Activated T-cell treated with anti-CD3 and anti-CD28 coated beads, Interleukin-2, amount 50 U/mL, for 4 hours (primary cell): ENCODE measurements around the gene CLK1. TPM values are rescaled to one million over a fixed set of nuclear protein-coding genes. Genes with fewer than 3 reads are reported as not detected.
"Not testable (repeated sequence)": the region's sequence is repeated elsewhere in the genome, so short reads cannot be mapped to it uniquely, and the experiment has no call there.

Experiments used
- ATAC-seq, 2 donors: fragments of 200-7000 bp; cut with Tn5 transposase; one replicate each; pipeline ENCODE4 v1.10.0; 2021
- DNase-seq: peaks from one replicate; pipeline ENCODE4 v3.0.0-alpha.2; 2020
- H3K27me3 Mint-ChIP-seq: one replicate; pipeline ENCODE4 v1.8.0; 2021; ENCODE audit warnings: low read depth, mixed read lengths
- H3K36me3 Mint-ChIP-seq: one replicate; pipeline ENCODE4 v1.8.0; 2022; ENCODE audit warnings: mixed read lengths; ENCODE audit not compliant: insufficient read depth
- H3K4me1 Mint-ChIP-seq: one replicate; pipeline ENCODE4 v1.8.0; 2021; ENCODE audit warnings: low read depth, mixed read lengths
- H3K4me3 Mint-ChIP-seq: one replicate; pipeline ENCODE4 v1.8.0; 2021; ENCODE audit warnings: mild to moderate bottlenecking, moderate library complexity, mixed read lengths
- H3K9me3 Mint-ChIP-seq: one replicate; pipeline ENCODE4 v1.8.0; 2021; ENCODE audit warnings: mixed read lengths
- total RNA-seq, 3 donors: library from RNA; stranded (reverse); gene quantifications; one replicate each; pipeline ENCODE4 v1.2.1, GENCODE V29; 2021

Gene CLK1
- total RNA-seq = 100 to 1,000 TPM in 2 of 3 donors, 10 to 100 TPM in 1; 90.1 to 113 (median 108) TPM

- peak within 1 kb of the TSS; percentile 94 for H3K4me3 Mint-ChIP-seq
- H3K9me3 Mint-ChIP-seq = no peaks in the 10 kb centered on the region
- peaks cover 40% of the 10 kb centered on the region for H3K4me1 Mint-ChIP-seq
- ATAC-seq (peak; percentile 86 to 87), DNase-seq (peak; percentile 96)
- peaks cover 35% of the 10 kb centered on the region for H3K36me3 Mint-ChIP-seq
- H3K27me3 Mint-ChIP-seq = no peaks in the 10 kb centered on the region
Observed at GRCh38 chr2:200864176-200865034, at the start of gene CLK1. CLK1 (minus strand) TSS chr2:200864658; CDS start chr2:200861862, 2,796 bp downstream.

- Mint-ChIP-seq H3K4me1 (no peaks in the 10 kb centered on the region), H3K27me3 (no peaks in the 10 kb centered on the region)
Observed at GRCh38 chr2:200913654-200914053, 49.2 kb upstream of the CLK1 start.

GRCh38 chr2:200909958-200910357 lies 45.5 kb upstream of the CLK1 start:
- Mint-ChIP-seq H3K27me3 (no peaks in the 10 kb centered on the region), H3K4me3 (no peak overlapping the region), H3K36me3 (peaks cover 22% of the 10 kb centered on the region), H3K9me3 (no peaks in the 10 kb centered on the region), H3K4me1 (no peaks in the 10 kb centered on the region)
- DNase-seq (no peak), ATAC-seq (no peak)

More at GRCh38 chr2:200913654-200914053, 49.2 kb upstream of the CLK1 start:
- DNase-seq (no peak), ATAC-seq (no peak)
- Mint-ChIP-seq H3K9me3 (no peaks in the 10 kb centered on the region), H3K36me3 (peaks cover 24% of the 10 kb centered on the region), H3K4me3 (no peak overlapping the region)

GRCh38 chr2:200905618-200906296 lies 41.3 kb upstream of the CLK1 start:
- DNase-seq (peak; percentile 25), ATAC-seq (peak in 1 of 2 donors; percentile 25)
- H3K4me3 Mint-ChIP-seq = no peak overlapping the region
- no peaks in the 10 kb centered on the region for H3K27me3 Mint-ChIP-seq
- peaks cover 20% of the 10 kb centered on the region for H3K36me3 Mint-ChIP-seq
- H3K4me1 Mint-ChIP-seq = peaks cover 5% of the 10 kb centered on the region
- H3K9me3 Mint-ChIP-seq = no peaks in the 10 kb centered on the region

GRCh38 chr2:200901459-200902072 lies 37.1 kb upstream of the CLK1 start:
- Mint-ChIP-seq H3K9me3 (no peaks in the 10 kb centered on the region), H3K4me3 (no peak overlapping the region), H3K36me3 (peaks cover 38% of the 10 kb centered on the region), H3K27me3 (no peaks in the 10 kb centered on the region), H3K4me1 (peaks cover 5% of the 10 kb centered on the region)
- DNase-seq (peak; percentile 60), ATAC-seq (peak; percentile 100)

GRCh38 chr2:200899482-200899881 lies 35.0 kb upstream of the CLK1 start:
- Mint-ChIP-seq H3K4me3 (no peak overlapping the region), H3K36me3 (peaks cover 43% of the 10 kb centered on the region), H3K9me3 (no peaks in the 10 kb centered on the region), H3K27me3 (no peaks in the 10 kb centered on the region), H3K4me1 (peaks cover 5% of the 10 kb centered on the region)
- DNase-seq (no peak), ATAC-seq (no peak)

- peaks cover 44% of the 10 kb centered on the region for H3K4me1 Mint-ChIP-seq
Observed at GRCh38 chr2:200888704-200889625, 24.5 kb upstream of the CLK1 start, which contains the start of the genes NIF3L1 and PPIL3. NIF3L1 (plus strand) TSS chr2:200889371; CDS start chr2:200891944, 2,573 bp downstream. PPIL3 (minus strand) TSS chr2:200889077; CDS start chr2:200887615, 1,462 bp downstream.

GRCh38 chr2:200881715-200882249 lies 17.3 kb upstream of the CLK1 start:
- not testable (repeated sequence) for H3K4me1 Mint-ChIP-seq, H3K4me3 Mint-ChIP-seq, H3K27me3 Mint-ChIP-seq, H3K9me3 Mint-ChIP-seq, DNase-seq, ATAC-seq
- peaks cover 33% of the 10 kb centered on the region for H3K36me3 Mint-ChIP-seq

More at GRCh38 chr2:200888704-200889625, 24.5 kb upstream of the CLK1 start, which contains the start of the genes NIF3L1 and PPIL3:
- Mint-ChIP-seq H3K36me3 (peaks cover 11% of the 10 kb centered on the region), H3K9me3 (no peaks in the 10 kb centered on the region), H3K4me3 (peak within 1 kb of the TSS; percentile 92), H3K27me3 (no peaks in the 10 kb centered on the region)
- ATAC-seq (peak; percentile 84 to 85), DNase-seq (peak; percentile 96)

- Mint-ChIP-seq H3K36me3 (peaks cover 34% of the 10 kb centered on the region), H3K9me3 (no peaks in the 10 kb centered on the region), H3K4me3 (no peak overlapping the region), H3K4me1 (no peaks in the 10 kb centered on the region), H3K27me3 (no peaks in the 10 kb centered on the region)
- ATAC-seq = no peak
- DNase-seq = no peak
Observed at GRCh38 chr2:200878289-200878880, 13.9 kb upstream of the CLK1 start.

- H3K9me3 Mint-ChIP-seq = no peaks in the 10 kb centered on the region
- ATAC-seq (no peak), DNase-seq (no peak)
- no peaks in the 10 kb centered on the region for H3K27me3 Mint-ChIP-seq
- peaks cover 30% of the 10 kb centered on the region for H3K36me3 Mint-ChIP-seq
- H3K4me1 Mint-ChIP-seq = no peaks in the 10 kb centered on the region
- no peak overlapping the region for H3K4me3 Mint-ChIP-seq
Observed at GRCh38 chr2:200877443-200877842, 13.0 kb upstream of the CLK1 start.

GRCh38 chr2:200873560-200873959 lies 9.1 kb upstream of the CLK1 start:
- H3K9me3 Mint-ChIP-seq = no peaks in the 10 kb centered on the region
- DNase-seq = no peak
- H3K4me1 Mint-ChIP-seq = peaks cover 5% of the 10 kb centered on the region
- H3K4me3 Mint-ChIP-seq = no peak overlapping the region
- H3K36me3 Mint-ChIP-seq = peaks cover 21% of the 10 kb centered on the region
- no peak for ATAC-seq
- H3K27me3 Mint-ChIP-seq = no peaks in the 10 kb centered on the region

- Mint-ChIP-seq H3K4me1 (peaks cover 6% of the 10 kb centered on the region), H3K4me3 (no peak overlapping the region), H3K9me3 (no peaks in the 10 kb centered on the region), H3K36me3 (peaks cover 19% of the 10 kb centered on the region), H3K27me3 (no peaks in the 10 kb centered on the region)
- ATAC-seq = no peak
- DNase-seq = no peak
Observed at GRCh38 chr2:200871151-200871550, 6.7 kb upstream of the CLK1 start.

- Mint-ChIP-seq H3K4me3 (no peak overlapping the region), H3K4me1 (peaks cover 15% of the 10 kb centered on the region)
- no peak for DNase-seq
Observed at GRCh38 chr2:200869014-200869413, 4.6 kb upstream of the CLK1 start.

More at GRCh38 chr2:200869014-200869413, 4.6 kb upstream of the CLK1 start:
- Mint-ChIP-seq H3K27me3 (no peaks in the 10 kb centered on the region), H3K9me3 (no peaks in the 10 kb centered on the region), H3K36me3 (peaks cover 7% of the 10 kb centered on the region)
- no peak for ATAC-seq
